K562 (cell line): ENCODE data around the gene UMODL1.

Source experiments
- BACH1 ChIP-seq: fragments of 200-800 bp; sonication (Bioruptor generic); IDR thresholded peaks from 2 replicates; pipeline ENCODE4 v1.6.1; 2016; ENCODE audit warnings: missing genetic modification characterization, missing compliant biosample characterization
- CBX8 ChIP-seq: fragments of 200-600 bp; sonication (generic); IDR thresholded peaks from 2 replicates; pipeline ENCODE4 v1.6.1; 2012; ENCODE audit warnings: borderline replicate concordance, mixed run types, low read depth, mild to moderate bottlenecking, moderate library complexity, mixed read lengths, low read length, control low read depth, inconsistent platforms; ENCODE audit not compliant: poor library complexity, severe bottlenecking; ENCODE audit errors: extremely low read depth
- CTCF ChIP-seq, 3 experiments: IDR thresholded peaks in 2 of 3; conservative IDR thresholded peaks in 1 of 3; 2 replicates each; pipeline ENCODE4 v1.5.1; 2011 to 2012; ENCODE audit warnings: low read length in 3 of 3, mild to moderate bottlenecking in 3 of 3, control low read depth in 2 of 3, improper control_type of control experiment in 1 of 3, inconsistent platforms in 1 of 3, low read depth in 1 of 3, mixed read lengths in 1 of 3, moderate library complexity in 1 of 3; ENCODE audit not compliant: insufficient read depth in 2 of 3
- ESRRA ChIP-seq: fragments of 450-650 bp; IDR thresholded peaks from 2 replicates; pipeline ENCODE4 v1.6.1; 2014; ENCODE audit warnings: low read depth, mild to moderate bottlenecking, moderate library complexity, borderline replicate concordance
- HMGXB4 ChIP-seq: sonication (generic); formaldehyde crosslinking; IDR thresholded peaks from 2 replicates; pipeline ENCODE4 v1.8.1; 2023; ENCODE audit warnings: mild to moderate bottlenecking, missing genetic modification reagents
- JUN ChIP-seq, 2 experiments: sonication (generic) in 1 of 2; formaldehyde crosslinking in 1 of 2; IDR thresholded peaks; 2 replicates each; pipeline versions ENCODE4 v1.6.1 to v1.8.0; 2012 to 2022; ENCODE audit warnings: borderline replicate concordance in 2 of 2, mild to moderate bottlenecking in 2 of 2, improper control_type of control experiment in 1 of 2, low read depth in 1 of 2, low read length in 1 of 2, missing genetic modification reagents in 1 of 2
- MAFK ChIP-seq: IDR thresholded peaks from 2 replicates; pipeline ENCODE4 v1.6.1; 2011; ENCODE audit warnings: low read length, improper control_type of control experiment
- PRDM10 ChIP-seq: fragments of 450-650 bp; IDR thresholded peaks from 2 replicates; pipeline ENCODE4 v1.6.1; 2018; ENCODE audit not compliant: partially characterized antibody
- PREB ChIP-seq: sonication (generic); formaldehyde crosslinking; IDR thresholded peaks from 2 replicates; pipeline ENCODE4 v1.8.1; 2023; ENCODE audit warnings: mild to moderate bottlenecking, missing genetic modification reagents
- ZNF232 ChIP-seq: sonication (generic); formaldehyde crosslinking; IDR thresholded peaks from 2 replicates; pipeline ENCODE4 v1.8.0; 2022; ENCODE audit warnings: mild to moderate bottlenecking, missing genetic modification reagents
- ZNF274 ChIP-seq: IDR thresholded peaks from 2 replicates; pipeline ENCODE4 v1.6.1; 2011; ENCODE audit warnings: low read depth, mild to moderate bottlenecking, low read length, moderate library complexity, borderline replicate concordance
- TF ChIP-seq, protein P1 (sequence below): sonication (generic); IDR thresholded peaks from 2 replicates; pipeline ENCODE4 v1.6.1; 2016
- TF ChIP-seq, protein P2 (sequence below): fragments of 150-350 bp; IDR thresholded peaks from 2 replicates; pipeline ENCODE4 v1.6.1; 2014; ENCODE audit warnings: low read depth, mild to moderate bottlenecking, low read length, borderline replicate concordance

- TF ChIP-seq CTCF (IDR thresholded peaks at IDR 0.05 in 2 of 3, conservative IDR thresholded peaks at IDR 0.05 in 1 of 3; ENCODE audit: insufficient read depth in 2 of 3, low read depth in 1 of 3, low read length in 3 of 3) (no peak), HMGXB4 (CRISPR knock-in tag) (no peak), MAFK (no peak), JUN (IDR thresholded peaks at IDR 0.05; ENCODE audit: borderline replicate concordance, low read depth, low read length) (no peak), JUN (CRISPR knock-in tag; IDR thresholded peaks at IDR 0.05; ENCODE audit: borderline replicate concordance) (no peak), PRDM10 (no peak), ZNF232 (no peak), CBX8 (no peak), BACH1 (no peak), ZNF274 (no peak), ESRRA (no peak), PREB (CRISPR knock-in tag) (no peak)
- TF ChIP-seq, protein P1, sequence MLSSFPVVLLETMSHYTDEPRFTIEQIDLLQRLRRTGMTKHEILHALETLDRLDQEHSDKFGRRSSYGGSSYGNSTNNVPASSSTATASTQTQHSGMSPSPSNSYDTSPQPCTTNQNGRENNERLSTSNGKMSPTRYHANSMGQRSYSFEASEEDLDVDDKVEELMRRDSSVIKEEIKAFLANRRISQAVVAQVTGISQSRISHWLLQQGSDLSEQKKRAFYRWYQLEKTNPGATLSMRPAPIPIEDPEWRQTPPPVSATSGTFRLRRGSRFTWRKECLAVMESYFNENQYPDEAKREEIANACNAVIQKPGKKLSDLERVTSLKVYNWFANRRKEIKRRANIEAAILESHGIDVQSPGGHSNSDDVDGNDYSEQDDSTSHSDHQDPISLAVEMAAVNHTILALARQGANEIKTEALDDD: no peak
- TF ChIP-seq, protein P2, sequence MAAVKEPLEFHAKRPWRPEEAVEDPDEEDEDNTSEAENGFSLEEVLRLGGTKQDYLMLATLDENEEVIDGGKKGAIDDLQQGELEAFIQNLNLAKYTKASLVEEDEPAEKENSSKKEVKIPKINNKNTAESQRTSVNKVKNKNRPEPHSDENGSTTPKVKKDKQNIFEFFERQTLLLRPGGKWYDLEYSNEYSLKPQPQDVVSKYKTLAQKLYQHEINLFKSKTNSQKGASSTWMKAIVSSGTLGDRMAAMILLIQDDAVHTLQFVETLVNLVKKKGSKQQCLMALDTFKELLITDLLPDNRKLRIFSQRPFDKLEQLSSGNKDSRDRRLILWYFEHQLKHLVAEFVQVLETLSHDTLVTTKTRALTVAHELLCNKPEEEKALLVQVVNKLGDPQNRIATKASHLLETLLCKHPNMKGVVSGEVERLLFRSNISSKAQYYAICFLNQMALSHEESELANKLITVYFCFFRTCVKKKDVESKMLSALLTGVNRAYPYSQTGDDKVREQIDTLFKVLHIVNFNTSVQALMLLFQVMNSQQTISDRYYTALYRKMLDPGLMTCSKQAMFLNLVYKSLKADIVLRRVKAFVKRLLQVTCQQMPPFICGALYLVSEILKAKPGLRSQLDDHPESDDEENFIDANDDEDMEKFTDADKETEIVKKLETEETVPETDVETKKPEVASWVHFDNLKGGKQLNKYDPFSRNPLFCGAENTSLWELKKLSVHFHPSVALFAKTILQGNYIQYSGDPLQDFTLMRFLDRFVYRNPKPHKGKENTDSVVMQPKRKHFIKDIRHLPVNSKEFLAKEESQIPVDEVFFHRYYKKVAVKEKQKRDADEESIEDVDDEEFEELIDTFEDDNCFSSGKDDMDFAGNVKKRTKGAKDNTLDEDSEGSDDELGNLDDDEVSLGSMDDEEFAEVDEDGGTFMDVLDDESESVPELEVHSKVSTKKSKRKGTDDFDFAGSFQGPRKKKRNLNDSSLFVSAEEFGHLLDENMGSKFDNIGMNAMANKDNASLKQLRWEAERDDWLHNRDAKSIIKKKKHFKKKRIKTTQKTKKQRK: no peak
Measured at GRCh38 chr21:42171091-42172053, 100.3 kb downstream of the UMODL1 start.
